ENCODE measurements around the gene CDPF1.

Gene CDPF1

GRCh38 chr22:46196278-46196677 is 53.8 kb downstream of the CDPF1 start:
- no peak overlapping the region for H3K4me3 ChIP-seq (replicated peaks; ENCODE audit: low read depth, low read length)
- DNase-seq (ENCODE audit: low read depth), result no peak
- no peak for TF ChIP-seq CTCF (IDR thresholded peaks at IDR 0.05; ENCODE audit: low read length, missing control alignments)

DNA sequence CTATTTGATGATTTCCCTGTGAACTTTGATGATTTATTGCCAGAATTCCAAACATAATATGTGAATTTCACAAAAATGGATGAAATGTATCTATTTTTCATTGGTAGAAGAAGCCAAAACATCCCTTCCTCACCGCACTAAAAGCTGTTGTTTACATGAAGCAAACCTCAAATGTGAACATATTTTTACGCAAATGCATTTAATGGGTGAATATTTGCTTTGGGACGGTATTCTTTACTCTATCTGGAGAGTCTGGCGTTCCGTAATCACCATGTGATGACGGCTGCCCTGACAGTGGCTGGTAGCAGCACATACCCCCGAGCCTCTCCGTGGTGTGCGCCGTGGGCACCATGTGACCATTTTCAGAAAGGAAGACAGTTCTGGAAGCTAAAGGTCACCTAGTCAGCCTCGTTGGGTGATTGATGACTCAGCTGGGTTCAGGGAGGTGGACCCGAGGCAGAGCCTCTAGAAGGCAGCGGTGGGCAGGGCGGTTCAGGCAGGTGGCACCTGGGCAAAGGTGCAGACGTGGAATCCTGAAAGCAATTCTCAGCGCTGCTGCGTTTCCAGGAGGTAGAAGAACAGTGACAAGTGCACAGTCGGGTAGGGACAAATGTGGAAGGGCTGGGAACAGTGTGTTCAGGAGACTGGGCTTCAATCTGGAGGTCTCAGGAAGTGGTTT is 54.5 kb downstream of the CDPF1 start:
- no peak for TF ChIP-seq CTCF (IDR thresholded peaks at IDR 0.05; ENCODE audit: low read length, missing control alignments)
- DNase-seq (ENCODE audit: low read depth), result no peak
- no peak overlapping the region for H3K4me3 ChIP-seq (replicated peaks; ENCODE audit: low read depth, low read length)

Measured in fibroblast of pulmonary artery (primary cell).